Keratinocyte (primary cell): ENCODE results near the gene SESTD1.
"Not testable (repeated sequence)": the region's sequence is repeated elsewhere in the genome, so short reads cannot be mapped to it uniquely, and the experiment has no call there.

Experiments
- CTCF ChIP-seq, 3 experiments: IDR thresholded peaks in 1 of 3; conservative IDR thresholded peaks in 1 of 3; optimal IDR thresholded peaks in 1 of 3; 2 replicates in 2 of 3; 3 replicates in 1 of 3; pipeline versions ENCODE3 to v1.5.1; 2011; ENCODE audit warnings: low read length in 3 of 3, mild to moderate bottlenecking in 3 of 3, moderate library complexity in 2 of 3, control low read depth in 1 of 3, inconsistent platforms in 1 of 3; ENCODE audit not compliant: insufficient read depth in 2 of 3; ENCODE audit errors: extremely low read depth in 1 of 3
- EZH2 ChIP-seq: IDR thresholded peaks from one replicate; pipeline ENCODE4 v1.6.1; 2012; ENCODE audit warnings: inconsistent platforms, mild to moderate bottlenecking, low read length, moderate library complexity

GRCh38 chr2:179208277-179208676 lies 56.4 kb downstream of the SESTD1 start:
- not testable (repeated sequence) for TF ChIP-seq CTCF (optimal IDR thresholded peaks at IDR 0.05 in 1 of 3, IDR thresholded peaks at IDR 0.05 in 1 of 3, conservative IDR thresholded peaks at IDR 0.05 in 1 of 3; ENCODE audit: extremely low read depth in 1 of 3, insufficient read depth in 2 of 3, low read length in 3 of 3); EZH2
